ENCODE measurements around the gene CDC14B. TPM values are rescaled to one million over a fixed set of nuclear protein-coding genes. Genes with fewer than 3 reads are reported as not detected.
"Not testable (repeated sequence)": the region's sequence is repeated elsewhere in the genome, so short reads cannot be mapped to it uniquely, and the experiment has no call there.

Gene CDC14B
- total RNA-seq, 1 donor from 2014 or later = 7.5 TPM

GRCh38 chr9:96550659-96551058 is 69.0 kb downstream of the CDC14B start:
- no peak for DNase-seq (ENCODE audit: low read depth in 2 of 2)

DNA sequence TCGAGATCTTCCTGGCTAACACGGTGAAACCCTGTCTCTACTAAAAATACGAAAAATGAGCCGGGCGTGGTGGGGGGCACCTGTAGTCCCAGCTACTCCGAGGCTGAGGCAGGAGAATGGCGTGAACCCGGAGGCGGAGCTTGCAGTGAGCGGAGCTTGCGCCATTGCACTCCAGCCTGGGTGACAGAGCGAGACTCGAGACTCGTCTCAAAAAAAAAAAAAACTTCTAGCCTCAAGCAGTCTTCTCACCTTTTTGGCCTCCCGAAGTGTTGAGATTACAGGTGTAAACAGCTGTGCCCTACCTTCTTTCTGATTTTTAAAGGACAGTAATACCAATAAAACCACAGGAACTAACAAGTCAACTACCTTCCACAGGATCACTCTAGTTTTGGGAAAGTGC is 76.5 kb downstream of the CDC14B start:
- not testable (repeated sequence) for DNase-seq (ENCODE audit: low read depth in 2 of 2)

DNA sequence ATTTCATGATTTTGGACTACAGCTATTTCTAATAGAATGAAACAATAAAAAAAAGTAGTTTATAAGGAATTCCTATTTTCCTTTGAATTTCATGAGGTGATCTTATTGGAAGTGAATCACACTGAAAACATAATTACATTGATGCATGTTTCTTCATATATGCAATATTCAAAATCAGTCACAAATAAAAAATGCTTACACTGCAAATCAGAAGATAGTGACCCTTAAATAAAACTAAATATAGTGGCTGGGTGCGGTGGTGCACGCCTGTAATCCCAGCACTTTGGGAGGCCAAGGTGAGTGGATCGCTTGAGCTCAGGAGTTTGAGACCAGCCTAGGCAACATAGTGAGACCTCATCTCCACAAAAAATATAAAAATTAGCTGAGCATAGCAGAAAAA is 79.5 kb downstream of the CDC14B start:
- no peak for DNase-seq (ENCODE audit: low read depth in 2 of 2)

GRCh38 chr9:96532173-96532572 is 87.5 kb downstream of the CDC14B start:
- no peak for DNase-seq (ENCODE audit: low read depth in 2 of 2)

- no peak for DNase-seq (ENCODE audit: low read depth in 2 of 2)
These were observed 94.9 kb downstream of the CDC14B start for GRCh38 chr9:96524764-96525163.

- no peak for DNase-seq (ENCODE audit: low read depth in 2 of 2)
These were observed 95.6 kb downstream of the CDC14B start for GRCh38 chr9:96524045-96524444.

- peak in 1 of 2 donors; percentile 80 for DNase-seq (ENCODE audit: low read depth in 2 of 2)
These were observed 96.3 kb downstream of the CDC14B start for GRCh38 chr9:96523374-96523773.

GRCh38 chr9:96522366-96522765 is 97.3 kb downstream of the CDC14B start:
- no peak for DNase-seq (ENCODE audit: low read depth in 2 of 2)

GRCh38 chr9:96519787-96520186 is 99.9 kb downstream of the CDC14B start:
- no peak for DNase-seq (ENCODE audit: low read depth in 2 of 2)

DNA sequence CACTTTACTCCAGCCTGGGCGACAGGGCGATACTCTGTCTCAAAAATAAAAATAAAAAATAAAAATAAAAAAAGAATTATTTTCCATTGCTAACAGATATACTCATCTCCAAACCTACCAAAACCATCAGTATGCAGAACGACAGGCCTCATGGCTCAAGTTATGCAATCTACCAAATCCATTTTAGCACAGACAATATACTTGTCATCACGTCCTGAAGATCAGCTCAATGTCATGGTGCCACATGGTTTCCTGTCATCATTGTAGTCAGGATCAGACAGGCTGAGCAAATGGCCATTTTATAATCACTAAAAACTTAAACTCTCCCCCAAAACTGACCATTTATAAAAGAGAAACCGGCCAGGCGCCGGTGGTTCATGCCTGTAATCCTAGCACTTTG is 100.5 kb downstream of the CDC14B start:
- DNase-seq (ENCODE audit: low read depth in 2 of 2) = peak in 1 of 2 donors; percentile 41

DNA sequence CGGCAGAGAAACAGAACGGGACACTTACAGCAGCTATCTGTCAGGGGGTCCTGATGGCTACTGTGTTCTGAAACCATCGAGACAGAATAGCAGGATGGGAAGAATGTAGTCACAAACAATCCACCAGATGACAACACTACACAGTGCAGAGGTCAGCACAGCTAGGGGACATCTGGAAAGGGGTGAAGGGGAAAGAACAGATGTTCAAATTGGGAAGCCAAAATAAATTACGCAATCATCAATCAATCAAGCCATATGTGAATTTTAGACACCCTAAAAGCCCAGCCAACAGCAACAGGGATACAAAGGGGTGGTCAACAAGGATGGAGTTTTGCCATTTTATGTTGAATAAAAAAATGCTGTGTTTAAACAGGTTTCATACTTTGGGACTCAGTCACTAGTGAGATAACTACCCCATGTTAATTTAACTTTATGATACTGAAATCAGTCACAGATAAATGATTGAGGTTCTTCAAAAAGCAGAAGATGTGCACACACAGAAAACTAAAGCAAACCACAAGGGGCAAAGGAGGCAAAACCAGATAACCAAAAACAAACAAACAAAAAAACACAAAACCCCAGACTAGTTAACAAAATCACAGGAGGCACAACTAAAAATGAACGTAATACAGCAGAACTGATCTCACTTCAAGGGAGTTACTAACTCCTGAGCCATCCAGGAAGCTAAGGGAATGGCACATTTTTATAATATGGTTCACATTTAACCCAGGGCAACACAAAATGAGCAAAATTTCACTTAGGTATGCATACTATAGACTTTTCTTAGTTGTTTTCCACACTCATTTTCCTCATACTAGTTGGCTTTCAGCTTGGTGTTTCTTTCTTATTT is 103.8 kb downstream of the CDC14B start:
- no peak for DNase-seq (ENCODE audit: low read depth in 2 of 2)

DNA sequence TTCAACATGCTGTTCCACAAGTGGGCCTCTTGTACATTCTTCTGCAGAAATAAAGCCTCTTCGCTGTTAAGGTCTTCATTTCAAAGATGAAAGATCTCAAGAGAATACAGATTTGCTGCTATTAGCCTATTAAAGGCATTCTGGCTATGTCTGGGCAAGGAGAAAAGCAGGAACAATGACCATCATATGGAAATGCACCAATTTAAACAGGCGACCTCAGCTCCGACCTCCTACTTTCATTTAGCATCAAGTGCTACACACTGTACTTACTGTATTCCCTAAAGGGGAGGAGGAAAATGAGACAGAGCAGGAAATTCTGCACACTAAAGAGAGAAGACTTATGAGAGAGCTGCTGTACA is 104.9 kb downstream of the CDC14B start:
- DNase-seq (ENCODE audit: low read depth in 2 of 2) = no peak

DNA sequence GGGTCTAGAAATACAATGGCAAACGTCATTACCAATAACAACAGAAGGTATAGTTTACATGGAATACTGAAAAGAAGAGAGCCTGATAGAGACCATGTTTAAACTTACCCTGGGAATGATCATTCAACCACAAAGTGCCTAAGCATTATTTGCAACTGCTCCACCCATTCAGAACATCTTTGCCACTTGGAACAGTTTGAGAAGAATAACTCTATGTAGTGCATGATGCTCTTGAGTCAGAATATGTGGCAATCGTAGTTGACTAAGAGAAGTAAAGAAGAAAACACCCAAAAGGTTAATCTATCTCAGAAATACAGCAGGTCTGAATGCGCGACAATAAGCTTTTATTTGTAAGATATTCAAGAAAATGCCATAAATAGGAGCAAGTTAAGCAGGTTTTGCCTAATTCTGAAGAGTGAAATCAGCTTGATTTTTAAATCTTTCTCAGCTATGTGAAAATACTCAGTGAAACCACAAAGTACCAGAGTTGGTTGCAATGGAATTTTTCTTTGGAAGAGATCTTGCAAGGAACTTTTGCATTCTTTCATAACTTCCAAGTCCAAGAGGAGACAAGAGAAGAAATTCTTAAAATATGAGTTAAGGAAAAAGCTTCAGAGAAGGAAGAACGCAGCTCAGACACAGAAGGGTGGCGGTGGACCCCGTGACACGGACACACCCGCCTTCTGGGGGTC is 105.4 kb downstream of the CDC14B start:
- DNase-seq (ENCODE audit: low read depth in 2 of 2) = no peak

DNA sequence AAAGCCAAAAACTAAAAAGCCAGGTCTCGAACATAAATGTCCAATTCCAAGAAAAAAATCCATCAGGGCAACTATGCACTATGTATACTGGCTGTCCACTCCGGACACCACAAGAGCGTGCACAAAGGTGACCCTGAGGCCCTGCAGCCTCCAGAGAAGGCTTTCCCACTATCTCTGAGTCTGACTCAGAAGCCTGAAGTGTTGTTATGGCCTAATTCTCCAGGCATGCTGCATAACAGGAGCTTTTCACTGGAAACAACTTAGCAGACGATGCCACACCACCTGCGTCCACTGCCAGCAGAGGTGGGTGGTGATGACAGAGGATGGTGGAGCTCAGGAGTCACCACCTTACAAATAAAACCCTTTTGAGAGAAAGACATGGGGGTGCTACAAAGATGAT is 106.0 kb downstream of the CDC14B start:
- no peak for DNase-seq (ENCODE audit: low read depth in 2 of 2)

- no peak for DNase-seq (ENCODE audit: low read depth in 2 of 2)
These were observed 107.4 kb downstream of the CDC14B start for GRCh38 chr9:96512240-96512639.

- peak in 1 of 2 donors; percentile 49 for DNase-seq (ENCODE audit: low read depth in 2 of 2)
These were observed 109.4 kb downstream of the CDC14B start for GRCh38 chr9:96510258-96510657.

DNA sequence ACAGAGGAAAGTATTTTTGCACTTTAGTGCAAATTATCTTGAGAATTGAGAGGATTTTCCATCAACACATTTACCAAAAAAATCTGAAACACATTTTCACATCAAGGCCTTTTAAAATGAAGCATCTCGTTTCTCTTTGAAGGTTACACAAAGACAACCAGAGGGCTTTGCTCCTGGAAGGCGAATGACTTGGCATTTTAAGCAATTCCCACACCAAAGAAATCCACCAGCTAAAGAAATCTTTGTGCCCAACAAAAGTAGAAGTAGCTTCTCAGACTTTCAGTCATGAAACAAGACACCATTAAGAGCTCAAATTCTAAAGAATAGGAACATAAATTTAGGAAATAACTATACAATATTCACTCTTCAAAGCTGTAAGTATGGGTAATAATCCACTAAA is 109.8 kb downstream of the CDC14B start:
- no peak for DNase-seq (ENCODE audit: low read depth in 2 of 2)

DNA sequence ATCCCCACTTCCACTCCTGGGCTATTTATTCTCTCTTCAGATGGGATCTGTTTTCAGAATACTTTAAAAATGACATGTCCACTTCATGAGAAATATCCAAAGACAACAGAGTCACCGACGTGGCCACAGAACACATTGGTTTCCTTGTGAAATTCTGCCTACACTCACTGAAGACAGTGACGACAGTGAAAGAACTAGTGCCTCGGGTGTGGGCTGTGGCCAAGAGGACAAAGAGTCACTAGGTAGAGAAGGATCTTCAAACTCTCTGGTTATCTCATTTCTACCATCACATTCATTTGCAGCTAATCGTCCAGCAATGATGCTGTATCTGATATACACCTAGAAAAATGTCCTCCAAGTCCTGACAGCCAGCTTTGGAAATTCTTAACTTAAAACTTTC is 110.6 kb downstream of the CDC14B start:
- DNase-seq (ENCODE audit: low read depth in 2 of 2) = no peak

- DNase-seq (ENCODE audit: low read depth in 2 of 2) = peak; percentile 14 to 63
These were observed 111.3 kb downstream of the CDC14B start for GRCh38 chr9:96508227-96508940.

- DNase-seq (ENCODE audit: low read depth in 2 of 2) = no peak
These were observed 114.2 kb downstream of the CDC14B start for GRCh38 chr9:96505316-96505991.

GRCh38 chr9:96503918-96504317 is 115.7 kb downstream of the CDC14B start:
- DNase-seq (ENCODE audit: low read depth in 2 of 2) = no peak

DNA sequence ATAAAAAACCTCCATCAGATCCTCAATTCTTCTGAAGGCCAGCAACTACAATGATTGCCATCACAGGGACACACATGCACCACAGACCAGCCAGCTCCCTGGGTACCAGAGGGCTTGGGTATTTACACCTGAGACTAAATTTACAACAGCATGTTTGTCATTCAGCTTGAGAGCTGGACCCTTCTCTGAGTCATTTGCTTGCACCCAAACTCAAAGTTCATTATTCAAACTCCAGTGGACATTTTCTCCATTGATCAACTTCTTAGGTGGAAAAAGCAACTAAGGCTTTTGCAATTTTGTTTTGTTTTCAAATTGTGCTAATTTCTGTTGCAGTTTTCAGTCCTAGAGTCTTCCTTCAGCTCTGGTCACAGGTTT is 116.3 kb downstream of the CDC14B start:
- not testable (repeated sequence) for DNase-seq (ENCODE audit: low read depth in 2 of 2)
